Measurements from ENCODE around the gene SEMA4G.

SEMA4G gene

DNA sequence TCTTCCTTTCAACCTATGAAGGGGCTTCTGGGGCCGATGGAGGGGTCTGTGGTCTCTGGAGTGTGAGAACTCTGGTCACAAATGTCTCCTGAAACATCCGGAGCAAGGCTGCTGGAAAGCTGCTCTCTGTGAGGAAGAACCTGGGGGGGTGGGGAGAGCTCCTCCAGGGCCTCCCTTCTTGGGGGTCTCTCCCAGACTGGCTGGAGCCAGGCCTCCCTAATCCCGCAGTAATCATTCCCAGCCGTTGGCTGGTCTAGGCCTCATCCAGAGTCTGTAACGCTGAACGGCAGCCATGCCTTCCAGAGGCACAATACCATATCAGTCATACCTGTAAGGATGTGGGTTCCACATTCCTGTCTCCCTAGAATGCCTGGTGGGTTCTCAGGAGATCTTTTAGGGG, 25.9 kb downstream of the SEMA4G start:
- TF ChIP-seq, protein P1, sequence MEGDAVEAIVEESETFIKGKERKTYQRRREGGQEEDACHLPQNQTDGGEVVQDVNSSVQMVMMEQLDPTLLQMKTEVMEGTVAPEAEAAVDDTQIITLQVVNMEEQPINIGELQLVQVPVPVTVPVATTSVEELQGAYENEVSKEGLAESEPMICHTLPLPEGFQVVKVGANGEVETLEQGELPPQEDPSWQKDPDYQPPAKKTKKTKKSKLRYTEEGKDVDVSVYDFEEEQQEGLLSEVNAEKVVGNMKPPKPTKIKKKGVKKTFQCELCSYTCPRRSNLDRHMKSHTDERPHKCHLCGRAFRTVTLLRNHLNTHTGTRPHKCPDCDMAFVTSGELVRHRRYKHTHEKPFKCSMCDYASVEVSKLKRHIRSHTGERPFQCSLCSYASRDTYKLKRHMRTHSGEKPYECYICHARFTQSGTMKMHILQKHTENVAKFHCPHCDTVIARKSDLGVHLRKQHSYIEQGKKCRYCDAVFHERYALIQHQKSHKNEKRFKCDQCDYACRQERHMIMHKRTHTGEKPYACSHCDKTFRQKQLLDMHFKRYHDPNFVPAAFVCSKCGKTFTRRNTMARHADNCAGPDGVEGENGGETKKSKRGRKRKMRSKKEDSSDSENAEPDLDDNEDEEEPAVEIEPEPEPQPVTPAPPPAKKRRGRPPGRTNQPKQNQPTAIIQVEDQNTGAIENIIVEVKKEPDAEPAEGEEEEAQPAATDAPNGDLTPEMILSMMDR (IDR thresholded peaks at IDR 0.05; ENCODE audit: extremely low read depth, insufficient read depth, missing control alignments): no peak
- in situ Hi-C loops (cut with MboI; ENCODE audit: low pct_unique_long_range_greater_than_20kb, low sequenced_read_pairs, unreplicated experiment): no loop called here
- no peak for DNase-seq (ENCODE audit: low spot score)

DNA sequence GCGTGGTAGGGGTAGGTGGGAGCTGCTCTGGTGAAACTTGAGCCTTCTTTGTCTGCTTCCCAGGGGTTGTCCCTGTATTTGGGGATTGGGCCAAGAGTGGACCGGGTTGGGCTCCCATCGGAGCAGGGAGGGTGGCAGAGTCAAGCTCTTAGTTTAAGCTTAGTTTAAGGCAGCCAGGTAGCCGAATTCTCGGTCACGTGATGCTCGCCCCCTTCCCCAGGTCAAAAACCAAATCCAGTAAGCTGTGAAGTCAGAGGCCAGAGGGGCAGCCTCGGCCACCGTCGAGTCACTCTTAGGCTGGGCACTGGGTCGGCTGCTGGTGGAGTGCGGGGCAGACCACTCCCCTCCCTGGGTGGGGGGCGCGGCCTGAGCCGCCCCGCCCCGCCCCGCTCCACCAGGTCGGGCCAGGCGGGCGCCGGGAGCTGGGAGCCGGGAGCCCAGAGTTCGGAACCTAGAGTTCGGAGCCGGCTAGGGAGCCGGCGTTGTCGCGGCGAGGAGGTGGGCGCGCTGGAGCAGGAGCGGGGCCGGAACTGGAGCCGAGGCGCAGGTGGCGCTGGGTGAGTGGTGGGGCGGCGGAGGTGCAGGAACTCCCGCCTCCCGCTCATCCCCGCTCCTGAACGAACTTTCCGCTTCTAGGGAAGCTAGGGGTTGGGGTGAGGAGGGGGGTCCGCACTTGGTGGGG, 27.5 kb downstream of the SEMA4G start:
- peak; percentile 82 for DNase-seq (ENCODE audit: low spot score)
- TF ChIP-seq, protein P1 (IDR thresholded peaks at IDR 0.05; ENCODE audit: extremely low read depth, insufficient read depth, missing control alignments): no peak
- in situ Hi-C loops (cut with MboI; ENCODE audit: low pct_unique_long_range_greater_than_20kb, low sequenced_read_pairs, unreplicated experiment): no loop called here

DNA sequence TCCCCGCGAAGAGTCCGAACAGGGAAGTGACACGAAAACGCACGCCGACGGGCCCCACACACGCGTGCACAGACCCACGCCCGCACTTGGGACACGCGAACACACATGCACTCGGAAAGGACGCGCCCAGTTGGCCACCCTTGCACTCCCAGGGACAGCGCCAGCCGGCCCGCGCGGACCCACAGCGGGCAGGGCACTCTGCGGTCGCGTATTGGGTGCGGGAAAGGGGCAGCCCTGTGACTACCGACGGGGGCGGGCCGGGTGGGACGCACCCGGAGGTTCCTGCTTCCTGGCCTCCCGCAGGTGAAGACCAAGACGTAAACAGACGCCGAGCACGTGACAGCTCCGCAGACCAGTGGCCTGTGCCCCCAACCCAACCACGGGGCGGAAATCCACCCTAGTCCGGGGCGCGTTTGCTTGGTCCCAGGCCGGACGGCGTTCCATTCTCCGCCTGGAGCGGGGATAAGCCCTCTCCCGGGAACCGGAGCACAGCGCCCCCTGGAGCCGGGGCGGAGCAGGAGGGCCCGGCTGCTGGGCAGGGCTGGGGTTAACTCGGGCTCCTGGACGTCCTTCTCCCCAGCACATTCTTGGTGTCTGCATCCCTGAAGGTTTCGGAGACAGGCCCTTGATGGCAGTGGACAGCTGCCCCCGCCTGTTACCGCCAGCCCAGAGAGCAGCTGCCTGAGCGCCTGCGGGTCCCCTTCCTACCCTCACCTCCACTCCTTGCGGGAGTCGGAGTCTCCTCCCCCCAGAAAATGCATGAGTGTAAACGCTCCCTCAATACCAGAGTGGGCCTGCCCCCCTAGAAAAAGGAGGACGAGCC, 28.3 kb downstream of the SEMA4G start:
- TF ChIP-seq, protein P1 (IDR thresholded peaks at IDR 0.05; ENCODE audit: extremely low read depth, insufficient read depth, missing control alignments): peak; percentile 82
- peak; percentile 90 for DNase-seq (ENCODE audit: low spot score)
- in situ Hi-C loops (cut with MboI; ENCODE audit: low pct_unique_long_range_greater_than_20kb, low sequenced_read_pairs, unreplicated experiment): no loop called here

DNA sequence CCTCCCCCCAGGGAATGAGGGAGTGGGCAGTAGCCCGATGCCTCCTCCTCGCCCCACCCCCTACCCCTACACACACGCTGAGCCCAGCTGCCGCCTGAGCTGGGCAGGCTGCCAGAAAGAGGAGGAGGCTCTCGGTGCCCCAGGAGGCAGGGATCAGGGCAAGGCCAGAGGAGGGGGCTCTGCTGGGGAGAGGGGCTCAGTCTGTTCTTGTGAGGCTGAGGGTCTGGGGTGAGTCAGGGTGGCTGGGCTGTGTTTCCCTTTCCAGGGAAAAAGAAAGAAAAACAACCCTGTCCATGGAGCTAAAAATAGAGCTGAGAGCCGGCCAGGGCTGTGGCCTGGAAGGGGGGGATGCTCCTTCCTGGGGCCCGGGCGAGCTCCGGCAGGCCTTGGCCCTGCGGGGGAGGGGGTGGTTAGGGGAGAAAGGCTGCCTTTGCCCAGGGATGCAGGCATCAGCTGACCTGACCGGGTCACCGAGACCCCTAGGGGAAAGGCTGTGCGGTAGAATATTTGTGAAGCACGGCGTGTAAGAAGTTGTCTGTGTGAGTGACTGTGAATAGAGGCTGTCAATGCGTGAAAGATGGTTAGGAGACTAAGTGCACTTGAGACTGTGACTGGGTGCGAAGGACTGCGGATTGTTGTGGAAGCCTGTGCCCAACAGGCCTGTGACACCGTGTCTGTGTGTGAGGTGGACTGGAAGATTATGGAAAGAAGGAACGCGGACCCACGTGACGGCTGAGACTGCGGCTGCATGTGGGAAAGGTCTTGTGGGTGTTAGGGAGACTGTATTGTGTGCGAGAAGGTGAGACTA, 29.1 kb downstream of the SEMA4G start:
- DNase-seq (ENCODE audit: low spot score): peak; percentile 84

DNA sequence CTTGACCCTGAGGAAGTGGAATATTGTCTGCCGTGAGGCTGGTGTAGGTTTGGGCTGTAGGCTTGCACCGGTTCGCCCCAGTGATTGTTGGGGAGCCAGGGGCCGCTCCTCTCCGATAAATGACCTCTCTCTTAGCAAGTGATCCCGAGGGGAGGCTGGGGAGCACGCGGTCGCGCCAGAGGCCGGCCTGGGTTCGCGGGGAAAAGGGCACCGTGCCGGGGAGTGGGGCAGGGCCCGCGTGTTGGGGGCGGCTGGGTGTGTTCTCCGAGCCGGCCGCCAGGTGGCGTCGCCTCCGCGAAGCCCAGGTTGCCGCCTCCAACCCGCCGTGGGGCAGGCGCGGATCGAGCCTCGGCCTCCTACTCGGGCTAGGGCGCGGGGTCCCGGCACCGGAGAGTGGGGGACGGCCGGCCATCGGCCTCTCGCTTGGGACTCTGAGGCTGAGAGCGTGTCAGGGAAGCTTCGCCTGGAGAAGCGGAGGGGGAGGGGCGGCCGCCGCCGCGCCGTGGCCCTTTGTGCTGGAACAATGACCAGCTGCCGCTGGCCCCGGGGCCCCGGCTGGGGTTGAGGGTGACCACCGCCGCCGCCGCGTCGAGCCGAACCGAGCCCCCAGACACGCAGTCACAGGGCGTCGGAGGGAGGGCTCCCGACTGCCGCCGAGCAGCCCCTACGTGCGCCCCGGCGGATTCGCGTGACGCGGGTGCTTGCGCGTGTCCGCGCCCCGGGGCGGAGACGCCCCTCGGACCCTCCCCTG, 29.9 kb downstream of the SEMA4G start:
- in situ Hi-C loops (cut with MboI; ENCODE audit: low pct_unique_long_range_greater_than_20kb, low sequenced_read_pairs, unreplicated experiment): no loop called here
- TF ChIP-seq, protein P1 (IDR thresholded peaks at IDR 0.05; ENCODE audit: extremely low read depth, insufficient read depth, missing control alignments): peak; percentile 92
- peak; percentile 96 for DNase-seq (ENCODE audit: low spot score)

More for the DNA sequence above, 29.1 kb downstream of the SEMA4G start:
- in situ Hi-C loops (cut with MboI; ENCODE audit: low pct_unique_long_range_greater_than_20kb, low sequenced_read_pairs, unreplicated experiment): no loop called here
- TF ChIP-seq, protein P1 (IDR thresholded peaks at IDR 0.05; ENCODE audit: extremely low read depth, insufficient read depth, missing control alignments): no peak

DNA sequence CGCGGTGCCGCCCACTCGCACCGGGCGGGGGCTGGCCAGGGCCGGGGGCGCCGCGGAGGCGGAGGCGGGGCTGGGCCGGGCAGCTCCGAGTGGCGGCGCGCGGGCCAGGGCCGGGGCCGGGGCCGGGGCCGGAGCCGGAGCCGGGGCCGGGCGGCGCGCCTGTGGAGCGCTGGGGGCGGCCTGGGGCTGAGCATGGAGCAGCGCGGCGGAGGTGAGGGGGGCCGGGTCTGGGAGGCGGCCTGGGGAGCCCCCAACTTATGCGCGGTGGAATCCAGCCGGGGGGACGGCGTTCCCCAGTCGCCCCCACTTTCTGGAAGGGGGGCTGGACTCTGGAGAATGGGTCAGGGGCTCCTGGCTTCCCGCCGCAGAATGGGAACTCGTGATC, 30.4 kb downstream of the SEMA4G start, which contains the start of gene LZTS2:
LZTS2 (plus strand) TSS at position 67 of the 385 bp plus-strand sequence. CDS start 2,731 bp downstream, outside the sequence.
- in situ Hi-C loops (cut with MboI; ENCODE audit: low pct_unique_long_range_greater_than_20kb, low sequenced_read_pairs, unreplicated experiment): no loop called here
- DNase-seq (ENCODE audit: low spot score): no peak
- TF ChIP-seq, protein P1 (IDR thresholded peaks at IDR 0.05; ENCODE audit: extremely low read depth, insufficient read depth, missing control alignments): no peak

Measured in GM13977 (cell line).